Kidney tubule cell (primary cell): Measurements from ENCODE around the gene FBXL16.

Experiments used
- DNase-seq: peaks from one replicate; pipeline ENCODE4 v3.0.0-alpha.2; 2018; ENCODE audit warnings: low spot score

FBXL16 gene

DNA sequence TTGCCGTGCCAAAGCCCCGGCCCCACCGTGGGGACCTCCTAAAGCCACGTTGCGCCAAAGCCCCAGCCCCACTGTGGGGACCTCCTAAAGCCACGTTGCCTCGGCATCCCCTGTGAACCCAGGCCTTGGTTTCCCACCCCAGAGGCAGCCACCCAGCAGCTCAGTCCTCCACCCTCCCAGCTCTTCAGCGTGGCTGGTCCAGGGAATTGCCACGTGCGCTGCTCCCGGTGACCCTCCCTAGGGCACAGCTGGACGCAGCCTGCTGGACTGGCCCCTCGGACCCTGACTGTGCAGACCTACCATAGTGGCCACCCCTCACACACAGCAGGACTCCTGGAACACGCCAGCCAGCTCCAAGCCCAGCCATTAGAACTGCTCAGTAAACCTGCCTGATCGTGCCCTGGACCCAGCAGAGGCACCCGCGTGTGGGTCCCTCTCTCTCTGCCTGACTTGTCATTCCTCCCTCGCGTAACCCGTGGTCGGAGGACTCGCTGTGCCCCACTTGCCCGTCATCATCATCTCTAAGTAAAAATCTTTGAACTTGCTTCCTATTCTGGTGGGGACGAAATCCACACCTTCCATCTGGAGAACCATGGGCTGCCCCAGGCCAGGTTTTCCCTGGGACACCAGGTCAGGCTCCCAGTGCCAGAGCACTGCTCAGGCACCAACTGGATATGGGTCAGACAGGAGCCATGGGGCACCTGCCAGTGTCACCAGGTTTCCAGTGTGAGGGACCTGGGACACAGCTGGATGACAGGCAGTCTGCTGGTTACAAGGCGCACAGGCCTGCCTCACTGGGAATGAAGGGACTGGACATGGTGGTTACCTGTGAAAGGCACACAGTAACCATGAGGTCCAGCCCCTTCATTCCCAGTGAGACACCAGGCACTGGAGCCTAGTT is 29.6 kb upstream of the FBXL16 start:
- DNase-seq: no peak

DNA sequence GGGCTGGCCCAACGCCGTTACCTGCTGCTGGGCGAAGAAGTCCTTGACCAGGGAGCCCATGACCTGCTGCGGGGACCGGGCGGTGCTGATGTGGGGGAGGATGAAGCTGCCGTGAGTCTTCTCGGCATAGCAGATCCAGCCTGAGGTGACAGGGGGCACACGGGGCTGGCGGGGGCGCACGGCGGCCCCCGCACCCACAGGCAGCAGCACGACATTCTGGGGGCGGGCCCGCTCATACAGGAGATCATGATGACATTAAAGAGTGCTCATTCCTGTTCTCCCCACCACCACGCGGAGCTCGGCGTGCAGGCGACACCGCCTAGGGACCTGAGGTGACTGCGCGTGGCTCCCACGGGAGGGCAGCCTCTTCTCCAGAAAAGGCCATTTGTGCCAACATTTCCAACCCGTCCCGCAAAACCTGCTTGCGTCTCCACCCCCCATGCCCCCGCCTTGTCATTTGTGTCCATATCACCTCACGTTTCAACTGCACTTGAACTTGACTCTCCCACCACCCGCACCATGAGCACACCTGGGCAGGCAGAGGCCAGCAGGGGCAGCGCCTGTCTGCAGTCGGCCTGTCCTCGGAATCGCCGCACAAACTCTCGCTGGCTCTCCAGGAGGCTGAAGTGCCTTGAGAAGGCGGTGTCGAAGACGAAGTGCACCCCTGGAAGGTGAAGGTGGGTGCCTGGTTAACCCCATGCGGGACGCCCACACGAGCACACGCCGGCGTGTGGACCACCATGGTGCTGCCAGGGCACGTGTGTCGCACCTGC is 28.8 kb upstream of the FBXL16 start:
- no peak for DNase-seq

DNA sequence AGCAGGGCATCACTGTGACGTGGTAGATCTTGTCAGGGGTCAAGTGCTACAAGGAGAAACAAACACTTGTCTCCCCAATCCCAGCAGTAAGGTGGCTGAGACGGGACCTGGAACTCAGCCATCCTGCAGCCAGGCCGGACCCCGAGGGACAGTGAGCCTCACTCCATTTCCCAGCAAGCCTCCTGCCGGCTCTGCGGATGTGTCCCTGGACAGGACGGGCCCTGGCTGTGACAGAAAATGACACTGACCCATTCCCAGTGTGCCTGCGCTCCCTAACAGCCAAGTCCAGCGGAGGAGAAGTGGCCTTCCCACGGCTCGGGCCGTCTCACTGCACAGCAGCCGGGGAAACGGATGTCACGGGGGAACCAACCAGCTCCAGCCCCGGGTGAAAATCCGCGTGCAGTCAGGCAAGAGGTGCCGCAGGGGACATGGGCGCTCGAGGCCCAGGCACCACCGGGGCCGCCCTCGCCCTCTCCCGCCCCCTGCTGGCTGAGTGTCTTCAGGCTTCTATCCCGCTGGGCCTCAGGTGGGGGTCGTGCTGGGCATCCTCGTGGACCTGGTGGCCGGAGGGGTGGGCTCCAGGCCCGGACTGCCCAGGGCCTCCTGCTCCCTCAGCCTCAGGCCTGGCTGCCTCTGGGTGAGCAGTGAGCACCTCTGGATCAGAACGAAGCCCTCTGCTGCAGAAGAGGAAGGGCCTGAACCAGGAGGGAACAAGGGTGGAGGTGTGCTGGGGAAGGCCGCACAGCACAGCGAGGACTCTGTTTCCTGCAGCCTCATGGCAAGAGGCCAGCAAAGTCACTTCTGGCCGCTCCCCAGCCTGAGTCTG is 28.0 kb upstream of the FBXL16 start:
- no peak for DNase-seq

DNA sequence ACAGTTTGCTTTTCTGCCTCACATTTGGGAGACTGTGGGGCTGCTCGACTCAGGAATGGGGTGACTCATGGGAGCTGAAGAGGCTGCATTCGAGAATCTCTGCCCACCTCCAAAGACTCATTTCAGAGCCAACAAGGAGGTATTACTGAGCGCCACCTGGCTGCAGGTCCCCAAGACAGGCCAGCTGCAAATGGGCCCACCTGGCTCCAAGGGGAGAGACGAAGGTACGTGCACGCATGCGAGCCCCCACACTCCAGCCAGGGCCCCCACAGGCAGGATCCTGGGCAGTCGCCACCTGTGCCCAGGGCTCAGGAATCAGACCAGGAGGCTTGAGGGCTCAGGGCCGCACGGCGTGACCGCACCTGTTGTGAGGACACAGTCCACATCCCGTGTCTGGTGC is 27.3 kb upstream of the FBXL16 start:
- DNase-seq: no peak

DNA sequence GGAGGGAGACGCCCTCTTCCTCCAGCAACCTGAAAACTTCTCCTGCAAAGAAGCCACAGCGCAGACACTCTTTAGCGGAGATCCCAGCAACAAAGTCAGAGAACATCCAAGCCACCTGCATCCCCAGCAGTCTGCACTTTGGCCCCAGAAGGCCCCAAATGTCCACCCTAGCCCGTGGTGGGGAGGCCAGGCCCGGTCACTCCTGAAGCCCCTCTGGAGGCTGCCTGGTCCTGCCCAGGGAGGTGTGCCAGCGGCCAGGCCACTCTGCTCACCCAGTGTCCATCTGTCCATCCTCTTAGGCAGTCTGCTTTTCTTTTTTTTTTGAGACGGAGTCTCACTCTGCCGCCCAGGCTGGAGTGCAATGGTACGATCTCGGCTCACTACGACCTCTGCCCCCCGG is 26.7 kb upstream of the FBXL16 start:
- DNase-seq: no peak

DNA sequence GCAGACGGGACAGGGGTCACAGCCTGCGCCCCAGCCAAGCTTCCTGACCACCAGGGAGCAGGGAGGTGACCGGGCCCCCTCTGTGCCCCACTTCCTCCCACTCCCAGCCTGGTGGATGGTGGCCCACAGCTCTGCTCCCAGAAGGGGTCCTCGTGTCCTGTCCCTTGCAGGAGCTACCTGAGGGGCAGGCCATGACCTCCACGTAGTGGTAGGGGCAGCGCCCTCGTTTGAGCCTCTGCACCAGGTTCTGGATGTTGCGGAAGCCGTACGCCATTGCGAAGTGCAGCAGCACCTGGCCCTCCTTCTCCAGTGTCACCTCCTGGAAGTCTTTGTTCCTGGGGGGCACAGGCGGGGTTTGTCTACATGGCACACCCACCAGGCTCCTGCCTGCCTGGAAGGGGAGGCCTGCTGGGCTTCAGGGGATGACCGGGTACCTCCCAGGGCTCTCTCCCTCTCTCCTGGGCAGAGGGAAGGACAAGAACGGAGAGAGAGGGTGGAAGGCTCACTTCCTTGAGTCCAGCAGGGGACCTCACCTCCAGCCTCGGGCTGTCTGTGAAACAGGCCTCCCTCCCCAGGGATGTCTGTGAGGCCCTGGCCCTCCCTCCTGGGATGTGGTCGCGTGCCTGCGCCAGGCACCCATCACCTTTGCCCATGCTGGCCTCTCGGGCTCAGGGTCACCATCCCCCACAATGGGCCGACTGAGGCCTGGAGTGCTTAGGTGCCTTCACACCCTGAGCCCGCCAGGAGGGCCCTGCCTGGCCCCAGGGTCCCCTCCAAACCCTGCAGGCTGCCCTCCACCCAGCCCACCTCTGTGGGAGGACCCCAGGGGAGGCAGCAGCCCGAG is 25.3 kb upstream of the FBXL16 start:
- no peak for DNase-seq

DNA sequence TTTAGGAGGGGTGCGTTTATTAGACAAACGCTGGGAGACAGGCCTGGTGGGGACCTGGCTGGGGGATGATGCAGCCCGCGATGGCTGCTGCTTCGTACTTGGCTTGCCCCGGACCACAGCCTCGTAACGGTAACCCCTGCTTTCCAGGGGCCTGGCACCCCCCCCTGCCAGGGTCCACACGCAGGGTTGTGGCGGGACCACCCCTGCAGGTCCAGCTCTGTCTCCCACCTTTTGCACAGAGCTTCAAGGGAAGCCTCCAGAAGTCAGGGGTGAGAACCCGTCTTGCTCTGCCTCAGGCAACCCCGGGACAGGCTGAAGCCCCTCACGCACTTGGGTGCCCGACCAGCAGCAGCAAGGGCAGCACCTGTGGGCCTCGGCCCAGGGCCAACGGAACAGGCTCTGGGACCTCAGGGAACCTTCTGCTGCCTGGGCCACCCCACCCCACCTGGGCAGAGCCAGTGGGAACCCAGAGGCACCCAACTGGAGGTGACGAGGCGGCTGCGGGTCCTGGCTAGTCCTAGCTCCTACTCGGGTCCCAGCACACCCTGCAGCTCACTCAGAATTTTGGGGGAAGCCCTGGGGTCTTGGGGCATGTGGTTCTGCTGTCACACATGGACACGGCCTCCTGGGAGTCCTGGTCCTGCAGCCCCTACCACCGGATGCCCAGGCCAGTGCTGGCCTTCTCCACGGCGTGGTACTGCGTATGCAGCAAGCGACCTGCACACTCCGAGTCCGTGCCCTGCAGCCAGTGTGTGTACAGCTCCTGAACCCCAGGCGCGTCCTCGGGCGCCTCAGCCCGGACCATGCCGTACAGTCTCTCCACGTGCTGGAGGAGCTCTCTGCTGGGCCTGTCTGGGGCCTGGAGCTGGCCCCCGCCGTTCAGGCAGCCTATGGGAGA is 24.4 kb upstream of the FBXL16 start:
- DNase-seq: no peak

DNA sequence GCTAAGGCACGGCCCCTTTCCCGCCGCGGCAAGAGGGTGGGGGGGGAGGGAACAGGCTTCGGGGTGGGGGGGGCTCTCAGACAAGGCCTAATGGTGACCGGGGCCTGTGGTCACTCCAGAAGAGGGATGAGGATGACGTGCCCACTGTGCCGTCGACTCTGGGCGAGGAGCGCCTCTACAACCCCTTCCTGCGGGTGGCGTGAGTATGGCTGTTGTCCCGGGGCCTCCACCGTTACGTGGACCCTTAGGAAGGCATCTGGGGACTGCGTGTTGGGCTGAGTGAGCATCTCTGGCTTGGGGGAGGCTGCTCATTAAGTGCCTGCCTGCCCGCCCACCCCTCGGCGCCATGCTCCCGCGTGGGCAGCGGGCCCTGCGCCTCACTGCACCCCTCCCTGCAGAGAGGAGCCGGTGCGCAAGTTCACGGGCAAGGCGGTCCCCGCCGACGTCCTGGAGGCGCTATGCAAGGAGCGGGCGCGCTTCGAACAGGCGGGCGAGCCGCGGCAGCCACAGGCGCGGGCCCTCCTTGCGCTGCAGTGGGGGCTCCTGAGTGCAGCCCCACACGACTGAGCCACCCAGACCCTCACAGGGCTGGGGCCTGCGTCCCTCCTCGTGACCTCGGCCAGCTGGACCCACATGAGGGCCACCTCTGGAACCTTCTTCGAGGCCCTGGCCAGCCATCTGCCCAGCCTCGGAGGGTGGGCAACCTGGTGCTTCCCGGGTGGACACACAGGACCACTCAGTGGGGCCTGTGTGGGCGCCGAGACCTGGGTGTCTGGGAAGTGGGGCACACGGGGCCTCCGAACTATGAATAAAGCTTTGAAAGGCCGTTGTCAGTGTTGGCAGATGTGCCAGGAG is 23.5 kb upstream of the FBXL16 start:
- no peak for DNase-seq

DNA sequence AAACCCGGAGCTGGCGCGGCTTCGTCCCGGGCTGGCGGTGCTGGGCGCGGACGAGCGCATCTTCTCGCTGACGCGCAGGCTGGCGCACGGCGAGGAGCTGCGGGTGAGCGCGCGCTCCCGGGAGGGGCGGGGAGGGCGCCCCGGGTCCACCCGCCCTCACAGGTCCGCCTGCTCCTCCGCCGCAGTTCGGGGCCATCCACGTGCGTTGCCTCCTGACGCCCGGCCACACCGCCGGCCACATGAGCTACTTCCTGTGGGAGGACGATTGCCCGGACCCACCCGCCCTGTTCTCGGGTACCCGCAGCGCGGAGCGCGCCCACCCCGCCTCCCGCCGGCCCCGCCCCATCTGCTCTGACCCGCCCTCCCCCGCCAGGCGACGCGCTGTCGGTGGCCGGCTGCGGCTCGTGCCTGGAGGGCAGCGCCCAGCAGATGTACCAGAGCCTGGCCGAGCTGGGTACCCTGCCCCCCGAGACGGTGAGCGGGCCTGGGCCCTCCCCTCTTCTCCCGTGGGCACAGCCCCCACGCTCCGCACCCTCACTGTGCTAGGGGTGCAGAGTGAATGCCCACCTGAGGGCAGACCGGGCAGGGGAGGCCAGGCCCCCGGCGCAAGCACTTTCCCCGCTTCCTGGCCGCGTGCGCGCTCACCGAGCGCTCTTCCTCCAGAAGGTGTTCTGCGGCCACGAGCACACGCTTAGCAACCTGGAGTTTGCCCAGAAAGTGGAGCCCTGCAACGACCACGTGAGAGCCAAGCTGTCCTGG is 22.7 kb upstream of the FBXL16 start:
- DNase-seq: peak; percentile 88

DNA sequence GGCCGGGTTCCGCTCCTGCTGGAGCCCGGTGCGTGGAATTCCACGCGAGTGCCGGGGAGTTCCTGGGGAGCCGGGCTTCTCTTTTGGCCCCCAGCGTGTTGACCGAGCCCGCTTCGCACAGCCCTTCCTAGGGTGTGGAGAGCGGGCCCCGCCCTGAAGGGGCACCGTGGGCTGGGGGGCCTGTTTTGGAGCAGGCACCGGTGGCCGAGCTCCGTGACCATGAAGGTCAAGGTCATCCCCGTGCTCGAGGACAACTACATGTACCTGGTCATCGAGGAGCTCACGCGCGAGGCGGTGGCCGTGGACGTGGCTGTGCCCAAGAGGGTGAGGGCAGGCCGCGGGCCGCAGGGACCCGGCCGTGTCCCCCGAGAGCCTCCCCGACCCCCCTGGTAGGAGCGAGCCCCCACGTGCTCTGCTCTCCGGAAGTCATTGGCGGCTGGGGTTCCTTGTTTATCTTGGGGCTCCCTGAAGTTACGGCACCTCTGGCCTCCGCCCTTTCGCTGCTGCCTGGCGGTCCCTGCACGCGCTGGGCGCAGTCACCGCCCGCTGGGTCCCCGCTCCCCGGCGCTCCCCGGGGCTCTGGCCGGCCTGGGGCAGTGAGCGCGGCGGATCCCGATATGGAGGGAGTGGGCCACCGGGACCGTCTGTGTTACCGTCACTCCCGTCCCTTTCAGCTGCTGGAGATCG is 21.8 kb upstream of the FBXL16 start:
- DNase-seq: no peak

DNA sequence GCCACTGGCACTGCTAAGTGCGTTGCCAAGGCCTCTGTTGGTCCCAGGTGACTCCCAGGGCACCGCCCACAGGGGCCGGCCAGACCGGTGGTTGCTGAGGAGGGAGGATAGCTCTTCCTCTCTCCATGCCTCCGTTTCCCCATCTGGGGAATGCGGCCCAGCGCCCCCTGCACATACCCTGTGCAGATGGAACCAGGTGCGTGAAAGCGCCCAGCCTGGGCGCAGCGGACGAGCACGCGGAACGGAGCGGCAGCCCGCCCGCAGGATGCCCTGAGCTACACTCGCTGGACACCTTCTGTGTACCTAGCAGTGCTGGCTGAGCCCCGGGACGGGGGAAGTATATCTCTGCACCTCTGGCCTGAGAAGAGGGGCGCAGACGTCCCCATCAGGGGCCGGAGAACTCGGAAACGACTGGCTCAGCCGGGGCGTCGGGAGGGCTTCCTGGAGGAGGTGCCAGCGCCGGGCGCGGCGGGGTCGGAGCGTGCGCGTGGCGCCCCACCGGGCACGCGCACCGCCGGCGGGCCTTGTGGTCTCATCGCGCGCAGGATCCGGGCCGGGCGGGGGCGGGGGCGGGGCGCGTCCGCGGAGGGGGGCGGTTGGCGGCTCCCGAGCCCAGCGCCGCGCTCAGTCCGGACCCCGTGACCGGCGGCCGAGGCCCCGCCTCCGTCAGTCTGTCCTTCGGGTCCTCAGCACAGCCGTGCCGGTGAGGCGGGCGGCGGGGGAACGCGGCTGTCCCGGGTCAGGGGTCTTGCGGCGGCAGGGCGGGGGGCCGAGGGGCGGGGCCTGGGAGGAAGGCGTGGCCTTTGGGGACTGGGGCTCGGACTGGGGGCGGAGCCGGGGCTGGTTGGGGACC is 21.1 kb upstream of the FBXL16 start, which contains the start of the genes CCDC78 and HAGHL:
TSS of gene CCDC78 (minus strand) at position 6 of the 853 bp plus-strand sequence. CDS start 76 bp downstream, outside the sequence.
TSS of gene HAGHL (plus strand) at position 669 of the 853 bp plus-strand sequence. CDS start 404 bp downstream, outside the sequence.
- peak; percentile 58 for DNase-seq

DNA sequence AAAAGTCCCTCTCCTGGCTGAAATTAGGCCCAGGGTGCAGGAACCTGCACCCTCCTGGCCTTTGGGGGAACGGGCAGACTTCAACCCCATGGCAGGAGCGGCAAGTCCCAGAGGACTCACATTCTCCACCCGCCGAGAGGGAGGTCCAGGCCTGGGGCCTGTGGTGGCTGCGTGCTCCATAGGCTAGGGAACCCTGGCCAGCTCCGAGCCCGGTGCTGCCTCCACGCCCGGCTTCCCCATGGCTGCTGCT is 20.5 kb upstream of the FBXL16 start:
- DNase-seq: no peak

DNA sequence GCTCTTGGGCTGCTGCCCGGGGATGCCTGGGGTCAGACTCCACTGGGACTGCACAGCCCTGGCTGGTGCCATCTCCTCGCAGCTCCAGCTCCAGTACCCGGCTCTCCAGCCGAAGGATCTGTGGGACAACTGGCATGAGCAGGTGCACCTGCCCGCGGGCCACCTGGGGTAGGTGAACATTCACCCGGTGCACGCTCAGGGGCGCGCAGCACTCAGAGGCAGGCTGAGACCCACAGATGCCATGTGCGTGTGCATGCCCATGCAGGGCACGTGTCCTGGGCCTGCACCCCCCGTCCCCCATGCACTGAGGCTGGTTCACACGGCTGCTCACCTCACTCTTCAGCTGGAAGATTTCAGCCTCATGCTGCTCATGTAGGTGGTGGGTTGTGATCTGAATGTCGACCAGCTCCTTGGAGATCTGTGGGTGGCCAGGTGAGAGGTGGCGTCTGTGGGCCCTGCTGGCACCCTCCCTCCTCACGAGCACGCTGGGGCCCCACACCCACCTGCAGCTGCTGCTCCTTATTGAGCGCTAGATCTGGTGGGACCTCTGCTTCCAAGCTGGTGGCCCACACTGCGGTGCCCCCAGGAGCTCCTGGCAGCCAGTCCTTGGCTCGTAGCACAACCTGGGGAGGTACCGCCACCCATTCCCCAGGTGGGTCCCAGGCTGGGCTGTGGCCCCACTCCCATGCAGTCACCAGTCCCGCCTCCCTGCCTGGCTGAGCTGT is 20.0 kb upstream of the FBXL16 start:
- no peak for DNase-seq

DNA sequence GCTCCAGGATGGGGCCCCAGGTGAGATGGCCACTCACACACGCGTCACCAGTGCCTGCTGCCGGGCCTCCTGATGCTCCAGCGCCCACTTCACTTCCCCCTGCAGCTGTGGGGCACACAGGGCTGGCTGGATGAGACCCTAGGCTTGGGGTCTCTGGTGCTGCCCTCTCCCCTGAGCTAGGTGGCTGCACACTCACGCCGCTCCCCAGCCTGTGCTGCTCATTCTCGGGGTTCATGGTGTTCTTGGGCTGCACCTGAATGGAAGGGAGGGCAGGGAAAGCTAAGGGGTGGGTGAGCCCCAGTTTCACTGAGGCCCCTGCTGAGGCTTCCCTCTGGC is 19.4 kb upstream of the FBXL16 start:
- no peak for DNase-seq

DNA sequence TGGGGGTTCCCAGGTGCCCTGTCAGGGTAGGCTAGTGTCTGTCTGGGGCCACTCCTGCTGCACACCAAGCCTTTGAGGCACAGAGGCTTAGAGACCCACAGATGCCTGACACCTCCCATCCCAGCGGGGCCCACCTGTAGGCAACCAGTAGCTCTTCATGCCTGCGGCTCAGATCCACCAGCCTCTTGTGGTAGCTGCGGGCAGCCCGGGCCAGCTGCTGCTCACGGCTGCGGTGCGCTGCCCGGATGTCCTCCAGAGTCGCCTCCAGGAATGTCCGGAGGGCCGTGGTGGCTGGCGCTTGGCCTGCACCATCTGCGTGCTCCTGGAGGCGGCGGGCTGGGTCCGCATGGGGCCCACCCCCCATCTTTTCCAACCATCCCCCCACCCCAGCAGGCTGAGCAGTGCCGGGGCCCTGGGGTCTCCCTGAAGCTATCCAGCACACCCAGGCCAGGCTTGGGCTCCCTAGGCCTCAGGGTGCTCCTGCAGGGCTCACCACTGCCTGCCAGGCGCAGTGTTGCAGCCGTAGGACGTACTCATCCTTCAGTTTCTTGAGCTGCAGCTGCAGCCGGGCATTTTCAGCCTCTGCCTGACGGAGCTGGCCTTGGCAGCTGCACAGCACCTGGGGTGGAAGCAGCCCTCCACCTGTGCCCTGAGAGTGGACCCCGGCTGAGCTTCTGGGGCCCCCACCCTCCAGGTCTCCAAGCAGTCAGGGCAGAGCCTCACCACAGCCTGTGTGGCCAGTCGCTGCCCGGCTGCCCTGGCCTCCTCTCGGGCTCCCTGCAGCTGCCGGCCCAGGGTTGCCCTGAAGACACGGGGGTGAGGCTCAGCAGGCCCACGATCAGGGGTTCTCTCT is 18.8 kb upstream of the FBXL16 start:
- no peak for DNase-seq

DNA sequence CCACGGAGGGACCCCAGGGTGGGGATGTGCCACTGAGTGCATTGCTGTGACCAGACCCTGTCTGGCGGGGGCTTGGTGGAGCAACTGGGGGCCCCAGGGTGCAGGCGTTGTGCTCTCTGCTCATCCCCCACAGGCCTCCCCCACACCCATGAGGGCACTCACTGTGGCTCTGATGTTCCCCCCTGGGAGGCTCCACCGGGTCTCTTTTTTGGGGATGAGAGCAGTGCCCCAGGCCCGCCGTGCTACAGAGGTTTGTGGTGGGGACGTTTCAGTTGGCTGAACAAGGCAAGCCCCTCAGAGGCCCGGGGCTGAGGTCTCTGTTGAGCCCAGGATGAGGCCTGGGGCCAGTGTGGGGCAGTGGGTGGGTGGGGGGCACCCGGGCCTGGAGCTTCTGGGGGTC is 18.1 kb upstream of the FBXL16 start:
- no peak for DNase-seq
